ENCODE measurements around the gene ZSCAN5B.

DNA sequence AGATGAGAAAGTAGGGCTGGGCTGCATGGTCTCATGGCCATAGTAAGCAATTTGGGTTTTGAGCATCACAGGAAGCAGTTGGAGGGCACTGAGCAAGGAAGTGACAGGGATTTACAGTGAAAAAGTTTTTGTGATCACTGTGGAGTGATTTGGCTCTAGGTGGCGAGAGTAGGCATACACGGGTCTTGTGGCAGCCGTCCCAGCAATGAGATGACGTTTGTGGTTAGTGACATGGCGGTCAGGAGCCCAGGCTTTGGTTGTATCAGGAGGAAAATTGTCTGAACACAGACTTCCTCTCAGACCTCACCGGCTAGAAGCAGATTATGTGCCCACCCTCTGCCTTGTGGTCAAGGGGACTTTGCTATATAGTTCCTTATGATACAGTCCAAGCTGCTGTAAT lies 53.2 kb downstream of the ZSCAN5B start:
- TF ChIP-seq, protein P1, sequence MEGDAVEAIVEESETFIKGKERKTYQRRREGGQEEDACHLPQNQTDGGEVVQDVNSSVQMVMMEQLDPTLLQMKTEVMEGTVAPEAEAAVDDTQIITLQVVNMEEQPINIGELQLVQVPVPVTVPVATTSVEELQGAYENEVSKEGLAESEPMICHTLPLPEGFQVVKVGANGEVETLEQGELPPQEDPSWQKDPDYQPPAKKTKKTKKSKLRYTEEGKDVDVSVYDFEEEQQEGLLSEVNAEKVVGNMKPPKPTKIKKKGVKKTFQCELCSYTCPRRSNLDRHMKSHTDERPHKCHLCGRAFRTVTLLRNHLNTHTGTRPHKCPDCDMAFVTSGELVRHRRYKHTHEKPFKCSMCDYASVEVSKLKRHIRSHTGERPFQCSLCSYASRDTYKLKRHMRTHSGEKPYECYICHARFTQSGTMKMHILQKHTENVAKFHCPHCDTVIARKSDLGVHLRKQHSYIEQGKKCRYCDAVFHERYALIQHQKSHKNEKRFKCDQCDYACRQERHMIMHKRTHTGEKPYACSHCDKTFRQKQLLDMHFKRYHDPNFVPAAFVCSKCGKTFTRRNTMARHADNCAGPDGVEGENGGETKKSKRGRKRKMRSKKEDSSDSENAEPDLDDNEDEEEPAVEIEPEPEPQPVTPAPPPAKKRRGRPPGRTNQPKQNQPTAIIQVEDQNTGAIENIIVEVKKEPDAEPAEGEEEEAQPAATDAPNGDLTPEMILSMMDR (IDR thresholded peaks at IDR 0.05), result no peak
- no peak for TF ChIP-seq POLR2A (IDR thresholded peaks at IDR 0.05)

Measured in heart left ventricle (tissue), 13 donors.